Fibroblast of lung (primary cell): ENCODE data around the gene SVBP.

Experiments used
- CTCF ChIP-seq, 2 donors: IDR thresholded peaks in 1 of 2; conservative IDR thresholded peaks in 1 of 2; 1 replicate in 1 of 2; 2 replicates in 1 of 2; pipeline ENCODE4 v1.5.1; 2011 to 2012; ENCODE audit warnings: low read length in 2 of 2, control low read depth in 1 of 2, inconsistent platforms in 1 of 2, low read depth in 1 of 2, mild to moderate bottlenecking in 1 of 2
- EZH2 ChIP-seq: IDR thresholded peaks from 2 replicates; pipeline ENCODE4 v1.5.1; 2012; ENCODE audit warnings: low read length, control low read depth, mild to moderate bottlenecking; ENCODE audit errors: missing control alignments

GRCh38 chr1:42841440-42842147, 24.4 kb upstream of the SVBP start:
- TF ChIP-seq CTCF (conservative IDR thresholded peaks at IDR 0.05 in 1 of 2, IDR thresholded peaks at IDR 0.05 in 1 of 2; ENCODE audit: low read depth in 1 of 2, low read length in 2 of 2), result no peak
- TF ChIP-seq EZH2, result no peak
